SH-SY5Y (cell line): Measurements from ENCODE around the gene ZNF296.

Experiments
- GATA2 ChIP-seq: IDR thresholded peaks from 2 replicates; pipeline ENCODE4 v1.6.1; 2011; ENCODE audit warnings: mild to moderate bottlenecking, low read depth, low read length
- GATA3 ChIP-seq: IDR thresholded peaks from 2 replicates; pipeline ENCODE4 v1.6.1; 2011; ENCODE audit warnings: low read depth, mild to moderate bottlenecking, low read length, moderate library complexity

ZNF296 gene

DNA sequence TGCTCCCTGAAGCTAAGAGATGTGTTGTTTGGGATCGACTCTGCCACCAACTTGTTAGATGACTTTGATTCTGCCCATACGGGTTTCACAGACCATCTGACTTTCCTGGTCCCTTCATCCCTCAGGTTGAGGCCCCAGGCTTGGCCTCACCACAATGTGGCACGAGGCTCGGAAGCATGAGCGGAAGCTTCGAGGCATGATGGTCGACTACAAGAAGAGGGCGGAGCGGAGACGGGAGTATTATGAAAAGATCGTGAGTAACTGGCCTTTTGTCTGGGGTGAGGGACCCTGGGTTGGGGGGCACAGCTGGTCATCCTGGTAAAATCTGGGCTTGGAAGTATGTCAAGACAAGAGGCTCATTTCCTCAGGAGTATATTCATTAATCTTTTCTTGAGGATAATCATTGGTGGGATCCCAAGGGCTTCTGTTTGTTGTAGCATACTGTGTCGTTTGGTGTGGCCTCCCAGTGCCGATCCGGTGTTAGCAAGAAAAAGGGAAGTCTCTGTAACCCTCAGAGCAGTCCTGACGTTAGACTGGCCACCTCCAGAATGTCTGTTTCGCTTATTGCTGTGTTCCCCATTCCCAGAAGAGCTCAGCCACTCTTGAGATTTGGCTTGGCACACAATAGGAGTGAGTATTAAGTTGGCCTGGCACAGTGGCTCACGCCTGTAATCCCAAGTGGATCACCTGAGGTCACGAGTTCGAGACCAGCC lies 36.1 kb downstream of the ZNF296 start:
- no peak for TF ChIP-seq GATA2
- TF ChIP-seq GATA3, result no peak

DNA sequence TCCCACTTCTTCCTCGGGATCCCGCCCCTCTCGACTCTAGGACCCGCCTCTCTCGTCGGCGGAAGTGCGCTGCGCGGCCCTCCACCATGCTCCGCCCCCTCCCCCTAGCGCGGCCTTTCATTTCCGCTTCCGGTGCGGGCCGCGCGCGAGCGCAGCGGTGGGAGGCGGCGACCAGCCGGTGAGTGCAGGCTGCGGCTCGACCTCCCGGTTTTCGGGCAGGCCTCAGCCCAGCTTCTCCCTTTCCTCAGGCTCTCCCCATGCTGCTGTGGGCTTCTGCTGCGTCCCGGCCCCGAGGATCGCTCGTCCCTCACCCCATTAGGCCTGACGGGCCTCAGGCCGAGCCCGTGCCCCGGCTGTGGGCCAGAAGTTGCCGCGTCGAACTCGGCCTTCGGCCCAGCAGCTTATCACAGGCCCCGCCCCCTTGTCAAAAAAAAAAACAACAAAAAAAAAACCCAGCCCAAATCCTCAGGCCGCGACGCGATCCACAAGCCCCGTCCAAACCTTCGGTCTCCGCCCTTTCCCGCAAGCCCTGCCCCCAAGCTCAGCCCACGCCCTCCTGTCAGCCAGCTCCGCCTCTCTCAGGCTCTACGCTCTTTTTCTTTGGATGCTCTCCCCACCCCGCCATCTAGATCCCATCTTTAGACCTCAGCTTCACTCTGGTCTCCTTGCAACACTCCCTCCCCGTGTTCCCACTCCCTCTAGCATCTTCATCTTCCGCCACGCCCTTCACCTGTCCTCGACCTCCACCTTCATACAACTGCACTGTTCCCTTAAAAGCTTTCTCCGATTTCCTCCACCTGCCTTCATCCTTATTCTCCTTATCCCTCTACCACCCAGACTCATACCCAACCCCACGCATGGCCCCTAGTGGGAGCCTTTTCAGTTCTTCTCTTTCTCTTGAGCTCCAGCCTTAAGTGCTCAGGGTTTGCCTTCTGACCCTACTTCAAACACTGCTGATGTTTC lies 37.1 kb downstream of the ZNF296 start, which contains the start of gene CLASRP:
Gene CLASRP (plus strand): TSS at position 115 of the 963 bp plus-strand sequence. CDS start 1,168 bp downstream, outside the sequence.
- TF ChIP-seq GATA3 (no peak), GATA2 (no peak)

DNA sequence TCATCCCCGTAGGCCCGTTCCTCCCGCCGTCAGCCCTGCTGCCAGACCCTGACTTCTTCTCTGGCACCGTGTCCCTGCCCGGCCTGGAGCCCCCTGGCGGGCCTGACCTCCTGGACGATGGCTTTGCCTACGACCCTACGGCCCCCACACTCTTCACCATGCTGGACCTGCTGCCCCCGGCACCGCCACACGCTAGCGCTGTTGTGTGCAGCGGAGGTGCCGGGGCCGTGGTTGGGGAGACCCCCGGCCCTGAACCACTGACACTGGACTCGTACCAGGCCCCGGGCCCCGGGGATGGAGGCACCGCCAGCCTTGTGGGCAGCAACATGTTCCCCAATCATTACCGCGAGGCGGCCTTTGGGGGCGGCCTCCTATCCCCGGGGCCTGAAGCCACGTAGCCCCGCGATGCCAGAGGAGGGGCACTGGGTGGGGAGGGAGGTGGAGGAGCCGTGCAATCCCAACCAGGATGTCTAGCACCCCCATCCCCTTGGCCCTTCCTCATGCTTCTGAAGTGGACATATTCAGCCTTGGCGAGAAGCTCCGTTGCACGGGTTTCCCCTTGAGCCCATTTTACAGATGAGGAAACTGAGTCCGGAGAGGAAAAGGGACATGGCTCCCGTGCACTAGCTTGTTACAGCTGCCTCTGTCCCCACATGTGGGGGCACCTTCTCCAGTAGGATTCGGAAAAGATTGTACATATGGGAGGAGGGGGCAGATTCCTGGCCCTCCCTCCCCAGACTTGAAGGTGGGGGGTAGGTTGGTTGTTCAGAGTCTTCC lies 38.7 kb downstream of the ZNF296 start:
- TF ChIP-seq GATA2 (no peak), GATA3 (no peak)

DNA sequence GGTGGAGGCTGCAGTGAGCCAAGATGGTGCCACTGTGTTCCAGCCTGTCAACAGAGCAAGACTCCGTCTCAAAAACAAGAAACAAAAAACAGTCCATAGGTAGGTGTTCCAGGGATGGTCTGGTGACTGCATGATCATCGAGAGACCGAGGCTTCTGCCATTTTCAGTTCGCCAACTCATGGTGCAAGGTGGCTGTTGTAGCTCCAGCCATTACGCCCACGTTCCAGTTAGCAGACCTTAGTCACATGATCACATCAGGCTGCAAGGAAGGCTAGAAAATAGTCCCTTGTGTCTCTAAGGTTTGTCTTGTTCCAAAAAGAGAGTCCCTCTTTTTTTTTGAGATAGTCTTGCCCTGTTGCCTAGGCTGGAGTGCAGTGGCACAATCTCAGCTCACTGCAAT lies 40.5 kb downstream of the ZNF296 start:
- no peak for TF ChIP-seq GATA2
- no peak for TF ChIP-seq GATA3

DNA sequence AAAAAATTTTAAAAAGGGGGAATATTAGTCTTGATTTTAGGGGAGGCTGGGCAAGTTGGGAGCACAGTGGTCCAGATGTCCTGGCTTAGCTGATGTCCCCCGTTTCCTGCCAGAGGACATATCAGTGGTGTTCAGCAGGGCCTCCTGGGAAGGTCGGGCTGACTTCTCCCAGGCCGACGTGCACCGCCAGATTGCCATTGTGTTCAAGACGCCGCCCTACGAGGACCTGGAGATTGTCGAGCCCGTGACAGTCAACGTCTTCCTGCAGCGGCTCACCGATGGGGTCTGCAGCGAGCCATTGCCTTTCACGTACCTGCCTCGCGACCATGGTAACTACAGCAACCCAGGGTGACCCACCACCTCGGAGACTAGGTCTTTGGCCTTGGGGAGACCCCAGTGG lies 43.9 kb downstream of the ZNF296 start:
- TF ChIP-seq GATA3 (no peak), GATA2 (no peak)

DNA sequence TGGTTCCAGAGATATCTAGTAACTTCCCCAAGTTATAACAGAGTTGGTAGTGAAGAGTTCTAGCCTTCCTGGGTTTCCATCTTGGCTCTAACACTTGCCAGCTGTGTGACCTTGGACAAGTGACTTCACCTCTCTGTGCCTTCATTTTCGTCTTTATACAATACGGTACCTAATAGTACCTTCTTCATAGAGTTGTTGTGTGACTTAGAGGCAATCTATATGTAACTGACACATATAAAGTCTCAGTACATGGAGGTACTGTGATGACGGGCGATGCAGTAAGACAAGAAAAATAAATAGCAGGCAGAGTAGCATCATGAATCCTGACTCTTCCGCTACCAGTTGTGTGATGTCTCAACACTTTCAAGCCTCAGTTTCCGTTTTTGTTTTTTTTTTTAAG lies 45.5 kb downstream of the ZNF296 start:
- TF ChIP-seq GATA3 (no peak), GATA2 (no peak)

DNA sequence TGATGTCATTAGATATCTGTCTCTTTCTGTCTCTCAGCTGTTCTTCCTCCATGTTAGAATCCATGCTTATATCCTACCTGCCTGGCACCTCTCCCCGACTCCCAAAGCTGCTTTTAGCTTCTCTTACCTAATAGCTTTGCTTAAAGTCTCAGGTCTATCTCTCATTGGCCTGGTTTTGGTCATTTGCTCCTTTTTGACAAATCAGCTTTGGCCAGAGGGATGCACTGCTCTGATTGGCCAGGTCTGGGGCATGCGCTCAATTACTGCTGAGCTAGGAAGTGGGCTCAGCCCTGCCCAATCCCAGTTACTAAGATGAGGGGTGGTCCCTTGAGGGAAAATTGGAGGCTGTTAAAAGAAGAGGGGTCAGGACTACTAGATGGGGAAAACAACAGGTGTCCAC lies 48.9 kb downstream of the ZNF296 start:
- TF ChIP-seq GATA3, result no peak

DNA sequence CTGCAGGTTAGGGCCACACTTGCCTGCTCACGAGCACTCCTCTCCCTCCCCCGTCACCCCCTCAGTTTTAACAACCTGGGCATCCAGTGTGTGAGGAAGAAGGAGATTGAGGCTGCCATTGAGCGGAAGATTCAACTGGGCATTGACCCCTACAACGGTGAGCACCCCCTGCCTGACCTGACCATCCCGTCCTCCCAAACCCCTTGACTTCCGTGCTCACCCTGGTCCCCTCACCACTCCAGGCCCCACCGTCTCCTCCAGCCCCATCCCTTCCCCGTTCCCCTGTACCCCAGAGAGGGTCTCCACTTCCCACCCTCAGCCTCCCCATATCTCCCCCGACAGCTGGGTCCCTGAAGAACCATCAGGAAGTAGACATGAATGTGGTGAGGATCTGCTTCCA lies 51.0 kb downstream of the ZNF296 start:
- TF ChIP-seq GATA2 (no peak), GATA3 (no peak)

DNA sequence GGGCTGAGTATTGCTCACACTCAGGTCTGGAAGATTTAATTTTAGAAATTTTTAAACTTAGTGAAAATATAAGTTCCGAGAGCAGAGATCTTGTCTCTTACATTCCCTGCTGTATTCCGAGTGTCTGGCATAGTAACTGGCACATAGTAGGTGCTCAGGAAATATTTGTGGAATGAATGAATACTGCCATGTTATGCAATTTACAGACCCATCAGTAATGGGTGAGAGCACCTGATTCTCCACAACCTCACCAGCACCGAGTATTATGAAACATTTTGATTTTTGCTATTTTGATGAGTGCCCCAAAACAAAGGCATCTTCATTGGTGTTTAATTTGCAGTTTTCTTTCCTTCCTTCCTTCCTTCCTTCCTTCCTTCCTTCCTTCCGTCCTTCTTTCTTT lies 53.2 kb downstream of the ZNF296 start:
- TF ChIP-seq GATA3 (no peak), GATA2 (no peak)

DNA sequence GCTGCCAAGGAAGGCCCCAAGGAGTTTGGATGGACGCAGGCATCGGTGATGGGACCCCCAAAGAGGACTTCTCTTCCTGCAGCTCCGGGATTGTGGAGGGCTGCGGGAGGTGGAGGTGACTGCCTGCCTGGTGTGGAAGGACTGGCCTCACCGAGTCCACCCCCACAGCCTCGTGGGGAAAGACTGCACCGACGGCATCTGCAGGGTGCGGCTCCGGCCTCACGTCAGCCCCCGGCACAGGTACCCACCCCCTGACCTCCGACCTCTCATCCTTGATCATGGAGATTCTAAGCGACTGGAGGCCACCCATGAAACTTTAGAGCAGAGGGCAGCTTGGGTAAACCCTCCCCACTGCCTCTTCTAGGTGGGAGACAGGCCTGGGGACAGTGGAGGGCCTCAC lies 54.3 kb downstream of the ZNF296 start:
- TF ChIP-seq GATA2 (no peak), GATA3 (no peak)
